CD4-positive, alpha-beta memory T cell (primary cell): ENCODE results near the gene GALNT18. TPM values are rescaled to one million over a fixed set of nuclear protein-coding genes. Genes with fewer than 3 reads are reported as not detected.

Source experiments
- CTCF ChIA-PET: fragments of 350-600 bp; sonication (Branson Sonifier 250); formaldehyde crosslinking; loops from one replicate; lab custom pipeline; 2021; ENCODE audit warnings: inconsistent platforms; ENCODE audit not compliant: partially characterized antibody; lab: Charles Lee
- POLR2A ChIA-PET: fragments of 350-600 bp; sonication (Branson Sonifier 250); formaldehyde crosslinking; loops from one replicate; lab custom pipeline; 2021; ENCODE audit not compliant: partially characterized antibody; lab: Charles Lee
- DNase-seq, 5 donors: peaks; one replicate each; pipeline versions ENCODE4 v3.0.0 to v3.0.0-alpha.2; 2020 to 2022; ENCODE audit warnings: mixed read lengths in 1 of 5
- H3K27ac ChIP-seq: one replicate; pipeline ENCODE4 v1.7.0; 2013; ENCODE audit warnings: low read depth, low read length
- H3K27me3 ChIP-seq: 2 replicates; pipeline ENCODE4 v1.7.0; 2013; ENCODE audit warnings: mild to moderate bottlenecking, low read length, moderate library complexity; ENCODE audit not compliant: insufficient read depth
- H3K36me3 ChIP-seq: 2 replicates; pipeline ENCODE4 v1.7.0; 2013; ENCODE audit warnings: mild to moderate bottlenecking, low read length, moderate library complexity; ENCODE audit not compliant: insufficient read depth
- H3K4me1 ChIP-seq: 2 replicates; pipeline ENCODE4 v1.7.0; 2013; ENCODE audit warnings: mild to moderate bottlenecking, low read length, moderate library complexity; ENCODE audit not compliant: insufficient read depth
- H3K4me3 ChIP-seq, 2 donors: one replicate each; pipeline ENCODE4 v1.7.0; 2013; ENCODE audit warnings: low read length in 2 of 2, mild to moderate bottlenecking in 1 of 2
- H3K9me3 ChIP-seq, 2 donors: one replicate each; pipeline ENCODE4 v1.7.0; 2013; ENCODE audit warnings: low read length in 2 of 2, control low read depth in 1 of 2; ENCODE audit not compliant: control insufficient read depth in 1 of 2
- H3K27ac Mint-ChIP-seq, 7 donors: one replicate each; pipeline ENCODE4 v1.8.0; 2020 to 2021; ENCODE audit warnings: mixed read lengths in 7 of 7, mild to moderate bottlenecking in 6 of 7, inconsistent platforms in 3 of 7, moderate library complexity in 3 of 7
- H3K27me3 Mint-ChIP-seq, 2 donors: one replicate each; pipeline ENCODE4 v1.8.0; 2020 to 2021; ENCODE audit warnings: mixed read lengths in 2 of 2
- H3K36me3 Mint-ChIP-seq, 2 donors: one replicate each; pipeline ENCODE4 v1.8.0; 2020 to 2021; ENCODE audit warnings: mixed read lengths in 2 of 2, inconsistent platforms in 1 of 2, mild to moderate bottlenecking in 1 of 2
- H3K4me1 Mint-ChIP-seq, 4 donors: one replicate each; pipeline ENCODE4 v1.8.0; 2020 to 2021; ENCODE audit warnings: mixed read lengths in 4 of 4, mild to moderate bottlenecking in 1 of 4
- H3K4me3 Mint-ChIP-seq, 8 donors: one replicate each; pipeline ENCODE4 v1.8.0; 2020 to 2021; ENCODE audit warnings: mixed read lengths in 8 of 8, mild to moderate bottlenecking in 7 of 8, moderate library complexity in 6 of 8, inconsistent platforms in 3 of 8
- H3K9me3 Mint-ChIP-seq, 8 donors: one replicate each; pipeline ENCODE4 v1.8.0; 2020 to 2021; ENCODE audit warnings: mixed read lengths in 8 of 8, mild to moderate bottlenecking in 5 of 8, inconsistent platforms in 3 of 8, moderate library complexity in 1 of 8
- intact Hi-C: fragments of 100-400 bp; cut with micrococcal nuclease; formaldehyde crosslinking; loops from one replicate; pipeline ENCODE4 v1.15.1; 2023
- polyA plus RNA-seq, 2 donors: library from polyadenylated mRNA; unstranded; fragments of 300-500 nt; fragmentation: Illumina TruSeq; gene quantifications; one replicate each; pipeline ENCODE4 v1.2.3, GENCODE V29; 2021
- total RNA-seq, 2 experiments: library from RNA; stranded (reverse); gene quantifications; one replicate each; pipeline ENCODE4 v1.2.3, GENCODE V29; 2021

The GALNT18 gene
- total and polyA plus RNA-seq, 4 experiments from 2014 or later: not detected

DNA sequence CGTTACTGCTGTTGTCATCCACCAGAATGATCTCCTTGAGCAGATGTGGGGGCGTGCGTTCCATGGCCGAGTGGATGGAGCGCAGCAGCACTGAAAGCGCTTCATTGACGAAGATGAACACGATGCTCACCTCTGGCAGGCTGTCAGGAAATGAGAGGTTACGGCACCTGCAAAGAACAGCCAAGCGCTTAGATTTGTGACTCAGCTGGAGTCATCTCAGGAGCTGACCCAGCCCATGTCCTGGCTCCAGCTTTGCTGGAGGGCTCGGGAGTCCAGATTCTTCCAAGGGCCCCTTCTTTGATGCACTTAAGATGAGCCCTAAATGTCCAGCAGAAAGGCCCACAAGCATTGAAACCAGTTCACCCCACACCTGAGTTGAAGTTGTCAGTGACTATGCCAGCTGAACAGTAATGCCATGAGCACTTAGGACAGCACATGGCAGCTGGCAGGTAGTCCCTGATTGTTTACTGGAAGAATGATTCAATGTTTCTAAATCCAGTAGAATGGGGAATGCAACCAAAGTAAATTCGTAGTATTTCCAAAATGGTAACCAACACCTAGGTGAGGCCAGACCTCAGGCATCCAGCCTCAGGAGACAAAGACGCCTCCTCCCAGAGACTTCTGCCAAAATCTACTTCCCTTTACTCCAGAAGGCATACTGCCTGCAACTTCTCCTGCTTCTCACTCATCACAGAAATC lies 189.0 kb downstream of the GALNT18 start:
- Histone ChIP-seq H3K36me3 (no peaks in the 10 kb centered on the region), H3K27ac (no peak overlapping the region), H3K27me3 (no peaks in the 10 kb centered on the region), H3K9me3 (no peaks in the 10 kb centered on the region), H3K4me1 (no peaks in the 10 kb centered on the region), H3K4me3 (no peak overlapping the region)
- Mint-ChIP-seq H3K36me3 (no peaks in the 10 kb centered on the region), H3K9me3 (no peaks in the 10 kb centered on the region), H3K4me1 (no peaks in the 10 kb centered on the region), H3K27me3 (peaks cover 0 to 8% of the 10 kb centered on the region in 2 donors), H3K4me3 (no peak overlapping the region), H3K27ac (no peak overlapping the region)
- ChIA-PET CTCF (no interaction called here), POLR2A (no interaction called here)
- no peak for DNase-seq
- intact Hi-C loops: no loop called here

DNA sequence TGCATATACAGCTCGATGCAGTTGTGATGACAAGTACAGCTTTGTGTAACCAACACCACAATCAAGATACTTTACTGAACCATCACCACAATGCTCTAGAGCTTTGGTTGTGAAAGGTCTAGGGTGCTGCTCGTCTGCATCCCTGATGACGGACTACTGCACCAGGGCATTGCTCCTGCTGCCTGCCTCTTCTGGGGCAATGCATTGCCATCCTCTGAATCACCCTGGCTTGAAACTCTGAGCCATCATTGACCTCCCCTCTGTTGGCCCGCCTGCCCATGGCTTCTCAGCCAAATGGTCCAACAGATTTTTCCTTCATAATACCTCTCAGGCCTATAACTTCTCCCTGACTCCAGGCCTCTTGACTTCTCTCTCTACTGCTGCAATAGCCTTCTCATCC lies 191.4 kb downstream of the GALNT18 start:
- intact Hi-C loops: no loop called here
- Histone ChIP-seq H3K27me3 (no peaks in the 10 kb centered on the region), H3K4me3 (no peak overlapping the region), H3K36me3 (no peaks in the 10 kb centered on the region), H3K4me1 (no peaks in the 10 kb centered on the region), H3K27ac (no peak overlapping the region), H3K9me3 (no peaks in the 10 kb centered on the region)
- Mint-ChIP-seq H3K4me1 (no peaks in the 10 kb centered on the region), H3K9me3 (no peaks in the 10 kb centered on the region), H3K27me3 (peaks cover 0 to 3% of the 10 kb centered on the region in 2 donors), H3K27ac (no peak overlapping the region), H3K36me3 (no peaks in the 10 kb centered on the region), H3K4me3 (no peak overlapping the region)
- CTCF ChIA-PET: no interaction called here
- POLR2A ChIA-PET: no interaction called here
- DNase-seq: no peak

DNA sequence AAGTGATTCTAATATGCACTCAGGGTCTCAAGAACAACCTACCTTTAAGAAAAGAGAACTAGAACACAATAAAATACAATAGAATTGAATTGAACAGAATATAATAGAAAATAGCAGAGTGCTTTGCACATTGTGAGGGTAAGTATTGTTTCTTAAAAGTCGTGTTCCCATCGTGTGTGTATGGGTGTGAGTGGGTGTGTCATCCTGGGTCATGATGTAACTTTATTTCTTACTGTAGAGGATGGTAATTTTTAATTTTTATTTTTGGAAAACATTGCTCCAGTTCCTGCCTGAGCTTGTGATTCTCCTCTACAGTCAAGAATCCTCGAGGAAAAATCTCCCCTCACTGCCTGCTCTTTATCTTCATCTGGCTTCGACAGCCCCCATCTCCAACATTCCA lies 193.1 kb downstream of the GALNT18 start:
- Histone ChIP-seq H3K9me3 (no peaks in the 10 kb centered on the region), H3K27me3 (no peaks in the 10 kb centered on the region), H3K27ac (no peak overlapping the region), H3K36me3 (no peaks in the 10 kb centered on the region), H3K4me1 (no peaks in the 10 kb centered on the region), H3K4me3 (no peak overlapping the region)
- H3K4me1 Mint-ChIP-seq: no peaks in the 10 kb centered on the region
- H3K4me3 Mint-ChIP-seq: no peak overlapping the region
- no peaks in the 10 kb centered on the region for H3K9me3 Mint-ChIP-seq
- intact Hi-C loops: no loop called here
- no peak overlapping the region for H3K27ac Mint-ChIP-seq
- ChIA-PET POLR2A (no interaction called here), CTCF (no interaction called here)
- H3K27me3 Mint-ChIP-seq: no peaks in the 10 kb centered on the region
- no peak for DNase-seq
- no peaks in the 10 kb centered on the region for H3K36me3 Mint-ChIP-seq

DNA sequence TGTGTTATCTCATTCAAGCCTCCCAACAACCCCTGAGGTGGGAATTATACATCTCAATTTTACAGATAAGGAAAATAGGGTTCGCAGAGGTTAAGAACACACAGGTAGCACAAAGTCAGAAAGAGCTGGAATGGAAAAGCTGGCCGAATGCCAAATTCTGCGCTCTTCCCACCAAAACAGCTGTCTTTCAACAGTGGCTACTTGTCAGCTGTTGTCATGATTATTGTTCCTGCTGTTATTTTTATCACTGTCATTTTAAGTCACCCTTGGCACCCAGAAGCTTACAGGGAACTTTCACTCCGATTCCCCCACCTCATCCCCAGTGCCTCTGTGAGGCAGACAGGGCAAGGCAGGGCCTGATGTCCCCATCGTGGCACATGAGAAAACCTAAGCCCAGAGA lies 194.3 kb downstream of the GALNT18 start:
- Histone ChIP-seq H3K27ac (no peak overlapping the region), H3K36me3 (no peaks in the 10 kb centered on the region), H3K27me3 (no peaks in the 10 kb centered on the region), H3K4me1 (no peaks in the 10 kb centered on the region), H3K4me3 (no peak overlapping the region), H3K9me3 (no peaks in the 10 kb centered on the region)
- DNase-seq: no peak
- Mint-ChIP-seq H3K27ac (no peak overlapping the region), H3K27me3 (no peaks in the 10 kb centered on the region), H3K4me1 (no peaks in the 10 kb centered on the region), H3K36me3 (no peaks in the 10 kb centered on the region), H3K9me3 (no peaks in the 10 kb centered on the region), H3K4me3 (no peak overlapping the region)
- CTCF ChIA-PET: no interaction called here
- intact Hi-C loops: no loop called here
- POLR2A ChIA-PET: no interaction called here

DNA sequence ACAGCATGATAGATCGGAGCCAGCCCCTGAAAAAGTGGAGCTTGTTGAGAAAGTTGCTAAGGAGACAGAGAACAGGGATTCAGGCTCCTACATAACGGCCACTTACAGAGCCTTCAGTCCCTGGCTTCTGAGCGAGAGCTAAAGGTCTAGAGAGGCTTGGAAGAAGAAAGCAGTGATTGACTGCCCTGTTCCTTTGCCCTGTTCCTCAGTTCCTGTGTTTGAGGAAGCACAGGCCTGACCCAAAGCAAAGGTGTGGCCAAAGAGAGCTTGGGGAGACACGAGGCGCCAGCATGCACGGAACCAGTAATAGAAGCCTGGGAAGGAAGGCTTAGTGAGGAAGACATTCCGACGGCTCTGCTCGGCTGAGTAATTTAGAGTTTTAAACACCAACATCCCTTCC lies 194.7 kb downstream of the GALNT18 start:
- H3K4me3 ChIP-seq: no peak overlapping the region
- H3K36me3 ChIP-seq: no peaks in the 10 kb centered on the region
- H3K4me1 ChIP-seq: no peaks in the 10 kb centered on the region
- H3K9me3 ChIP-seq: no peaks in the 10 kb centered on the region
- DNase-seq: no peak
- no peak overlapping the region for H3K27ac Mint-ChIP-seq
- no peaks in the 10 kb centered on the region for H3K27me3 ChIP-seq
- CTCF ChIA-PET: no interaction called here
- no peak overlapping the region for H3K27ac ChIP-seq
- H3K4me3 Mint-ChIP-seq: no peak overlapping the region
- no peaks in the 10 kb centered on the region for H3K27me3 Mint-ChIP-seq
- H3K4me1 Mint-ChIP-seq: no peaks in the 10 kb centered on the region
- intact Hi-C loops: no loop called here
- no peaks in the 10 kb centered on the region for H3K9me3 Mint-ChIP-seq
- POLR2A ChIA-PET: no interaction called here
- no peaks in the 10 kb centered on the region for H3K36me3 Mint-ChIP-seq

DNA sequence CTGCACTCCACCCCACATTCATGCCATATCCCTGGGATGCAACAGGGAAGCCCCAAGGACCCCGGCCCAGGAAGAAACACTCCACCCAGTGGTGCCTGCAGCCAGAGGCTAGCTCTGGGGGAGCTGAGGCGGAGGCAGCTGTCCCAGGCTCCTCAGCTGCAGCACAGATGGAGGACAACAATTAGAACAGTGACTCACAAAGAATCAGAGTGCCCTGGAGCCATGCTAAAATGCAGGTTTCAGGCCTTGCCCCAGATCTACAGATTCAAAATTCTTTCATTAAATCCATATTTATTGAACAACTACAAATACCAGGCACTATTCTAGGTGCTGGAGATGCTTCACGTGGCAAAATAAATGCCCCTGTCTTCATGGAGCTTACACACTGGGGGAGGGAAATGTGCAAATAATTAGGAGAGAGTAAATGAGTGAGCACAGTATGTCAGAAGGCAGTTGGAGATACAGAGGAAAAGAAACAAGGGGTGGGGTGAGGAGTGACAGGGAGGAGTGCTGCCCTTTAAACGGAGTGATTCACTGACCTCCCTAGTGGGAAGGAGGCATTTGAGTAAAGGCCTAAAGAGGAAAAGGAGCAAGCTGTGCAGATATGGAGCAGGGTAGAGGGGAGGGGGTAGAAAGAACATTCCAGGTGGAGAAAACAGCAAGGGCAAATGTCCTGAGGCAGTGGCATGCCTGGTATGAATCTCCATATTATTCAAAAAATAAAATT lies 195.4 kb downstream of the GALNT18 start:
- no peaks in the 10 kb centered on the region for H3K4me1 Mint-ChIP-seq
- no peaks in the 10 kb centered on the region for H3K4me1 ChIP-seq
- no peaks in the 10 kb centered on the region for H3K27me3 ChIP-seq
- no peak overlapping the region for H3K4me3 Mint-ChIP-seq
- intact Hi-C loops: no loop called here
- POLR2A ChIA-PET: no interaction called here
- DNase-seq: no peak
- no peaks in the 10 kb centered on the region for H3K27me3 Mint-ChIP-seq
- no peaks in the 10 kb centered on the region for H3K9me3 ChIP-seq
- H3K27ac ChIP-seq: no peak overlapping the region
- no peak overlapping the region for H3K27ac Mint-ChIP-seq
- no peaks in the 10 kb centered on the region for H3K36me3 ChIP-seq
- H3K4me3 ChIP-seq: no peak overlapping the region
- no peaks in the 10 kb centered on the region for H3K9me3 Mint-ChIP-seq
- H3K36me3 Mint-ChIP-seq: no peaks in the 10 kb centered on the region
- CTCF ChIA-PET: no interaction called here

DNA sequence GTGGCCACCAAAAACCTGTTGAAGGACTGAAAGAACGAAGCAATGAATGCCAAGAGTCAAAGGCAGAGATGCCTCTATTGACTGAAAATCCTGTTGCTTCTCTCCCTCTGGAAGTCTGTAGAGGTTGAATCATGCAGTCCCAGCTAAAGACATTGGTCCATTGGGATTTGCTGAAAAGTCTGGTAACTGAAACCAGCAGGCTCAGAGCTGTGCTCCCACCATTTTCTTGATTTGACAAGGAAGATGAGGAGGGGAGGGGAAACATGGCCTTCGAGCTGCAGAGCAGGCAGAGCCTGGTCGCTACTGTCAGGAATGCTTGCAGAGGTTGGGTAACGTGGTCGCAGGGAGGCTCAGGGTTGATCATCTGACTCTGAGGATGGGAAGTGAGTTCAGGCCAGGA lies 196.0 kb downstream of the GALNT18 start:
- ChIA-PET CTCF (no interaction called here), POLR2A (no interaction called here)
- H3K4me3 ChIP-seq: no peak overlapping the region
- H3K36me3 ChIP-seq: no peaks in the 10 kb centered on the region
- Mint-ChIP-seq H3K36me3 (no peaks in the 10 kb centered on the region), H3K27ac (no peak overlapping the region), H3K27me3 (no peaks in the 10 kb centered on the region), H3K4me3 (no peak overlapping the region), H3K9me3 (no peaks in the 10 kb centered on the region), H3K4me1 (no peaks in the 10 kb centered on the region)
- H3K27me3 ChIP-seq: no peaks in the 10 kb centered on the region
- intact Hi-C loops: no loop called here
- no peak for DNase-seq
- H3K9me3 ChIP-seq: no peaks in the 10 kb centered on the region
- H3K27ac ChIP-seq: no peak overlapping the region
- H3K4me1 ChIP-seq: no peaks in the 10 kb centered on the region
